Stimulated activated CD8-positive, alpha-beta memory T cell treated with anti-CD3 and anti-CD28 coated beads, Interleukin-7, amount 100 ng/mL, for 4 hours (primary cell): ENCODE results near the gene PDE4B.
A peak's percentile ranks its signal among the peaks of the same experiment; 100 is the strongest.

ENCODE experiments used
- DNase-seq, 2 donors: peaks; one replicate each; pipeline ENCODE4 v3.0.0-alpha.2; 2020; ENCODE audit warnings: low read depth in 2 of 2

PDE4B gene

GRCh38 chr1:65792669-65793358 is at the start of gene PDE4B:
Gene PDE4B (plus strand): TSS chr1:65792895.
- no peak for DNase-seq

GRCh38 chr1:65744731-65745130 is 48.0 kb upstream of the PDE4B start:
- DNase-seq: no peak

- no peak for DNase-seq
Measured at GRCh38 chr1:65751961-65752360, 40.7 kb upstream of the PDE4B start.

GRCh38 chr1:65756616-65757015 is 36.1 kb upstream of the PDE4B start:
- DNase-seq: no peak

- DNase-seq: no peak
Measured at GRCh38 chr1:65757531-65757930, 35.2 kb upstream of the PDE4B start.

GRCh38 chr1:65758128-65758527 is 34.6 kb upstream of the PDE4B start:
- no peak for DNase-seq

- DNase-seq: no peak
Measured at GRCh38 chr1:65759516-65759915, 33.2 kb upstream of the PDE4B start.

GRCh38 chr1:65762081-65762862 is 30.4 kb upstream of the PDE4B start:
- no peak for DNase-seq

- DNase-seq: no peak
Measured at GRCh38 chr1:65764052-65764451, 28.6 kb upstream of the PDE4B start.

- no peak for DNase-seq
Measured at GRCh38 chr1:65765631-65766030, 27.1 kb upstream of the PDE4B start.

- DNase-seq: no peak
Measured at GRCh38 chr1:65769636-65770035, 23.1 kb upstream of the PDE4B start.

- DNase-seq: no peak
Measured at GRCh38 chr1:65772607-65773006, 20.1 kb upstream of the PDE4B start.

GRCh38 chr1:65773391-65774123 is 19.1 kb upstream of the PDE4B start:
- no peak for DNase-seq

- DNase-seq: no peak
Measured at GRCh38 chr1:65788762-65789161, 3.9 kb upstream of the PDE4B start.

GRCh38 chr1:65791396-65791795 is 1.3 kb upstream of the PDE4B start:
- DNase-seq: no peak

GRCh38 chr1:65791801-65792668 is 660 bp upstream of the PDE4B start:
- no peak for DNase-seq

GRCh38 chr1:65793359-65793732 is 651 bp downstream of the PDE4B start:
- no peak for DNase-seq

GRCh38 chr1:65795311-65795710 is 2.6 kb downstream of the PDE4B start:
- DNase-seq: no peak

- no peak for DNase-seq
Measured at GRCh38 chr1:65799601-65800000, 6.9 kb downstream of the PDE4B start.

- DNase-seq: no peak
Measured at GRCh38 chr1:65804584-65804983, 11.9 kb downstream of the PDE4B start.

GRCh38 chr1:65812065-65812464 is 19.4 kb downstream of the PDE4B start:
- peak; percentile 1 to 7 for DNase-seq

- no peak for DNase-seq
Measured at GRCh38 chr1:65813956-65814355, 21.3 kb downstream of the PDE4B start.
